Activated CD8-positive, alpha-beta T cell treated with anti-CD3 and anti-CD28 coated beads for 36 hours (primary cell): ENCODE results near the gene ITPR1. TPM values are rescaled to one million over a fixed set of nuclear protein-coding genes. Genes with fewer than 3 reads are reported as not detected.

Experiments
- ATAC-seq: fragments of 200-7000 bp; cut with Tn5 transposase; one replicate; pipeline ENCODE4 v1.10.0; 2021; ENCODE audit warnings: mild to moderate bottlenecking, moderate library complexity
- CTCF ChIA-PET: fragments of 350-600 bp; sonication (Branson Sonifier 250); formaldehyde crosslinking; loops from one replicate; lab custom pipeline; 2021; ENCODE audit warnings: antibody characterized with exemption; lab: Charles Lee
- POLR2A ChIA-PET: fragments of 350-600 bp; sonication (Branson Sonifier 250); formaldehyde crosslinking; loops from one replicate; lab custom pipeline; 2021; ENCODE audit warnings: antibody characterized with exemption; lab: Charles Lee
- DNase-seq: peaks from one replicate; pipeline ENCODE4 v3.0.0-alpha.2; 2020
- H3K27ac Mint-ChIP-seq: one replicate; pipeline ENCODE4 v1.8.0; 2021; ENCODE audit warnings: mild to moderate bottlenecking, mixed read lengths
- H3K27me3 Mint-ChIP-seq: one replicate; pipeline ENCODE4 v1.8.0; 2021; ENCODE audit warnings: mixed read lengths
- H3K36me3 Mint-ChIP-seq: one replicate; pipeline ENCODE4 v1.8.0; 2021; ENCODE audit warnings: low read depth, mixed read lengths
- H3K4me1 Mint-ChIP-seq: one replicate; pipeline ENCODE4 v1.8.0; 2021; ENCODE audit warnings: low read depth, mixed read lengths
- H3K4me3 Mint-ChIP-seq: one replicate; pipeline ENCODE4 v1.8.0; 2021; ENCODE audit warnings: mild to moderate bottlenecking, moderate library complexity, mixed read lengths
- H3K9me3 Mint-ChIP-seq: one replicate; pipeline ENCODE4 v1.8.0; 2021; ENCODE audit warnings: mixed read lengths
- intact Hi-C: fragments of 100-400 bp; cut with micrococcal nuclease; formaldehyde crosslinking; loops from one replicate; pipeline ENCODE4 v1.10.0; 2022
- total RNA-seq, 2 experiments: library from RNA; stranded (reverse); gene quantifications; one replicate each; pipeline ENCODE4 v1.2.3, GENCODE V29; 2021
- TF ChIP-seq, protein P1 (sequence below): fragments of 200-600 bp; IDR thresholded peaks from one replicate; pipeline ENCODE4 v1.8.0; 2022; ENCODE audit warnings: antibody characterized with exemption, mild to moderate bottlenecking

Gene ITPR1
- total RNA-seq, 2 experiments from 2014 or later, result 93.9 to 98.2 TPM

GRCh38 chr3:4629095-4630007 lies 136.2 kb downstream of the ITPR1 start:
- H3K27me3 Mint-ChIP-seq, result no peaks in the 10 kb centered on the region
- POLR2A ChIA-PET, result no interaction called here

DNA sequence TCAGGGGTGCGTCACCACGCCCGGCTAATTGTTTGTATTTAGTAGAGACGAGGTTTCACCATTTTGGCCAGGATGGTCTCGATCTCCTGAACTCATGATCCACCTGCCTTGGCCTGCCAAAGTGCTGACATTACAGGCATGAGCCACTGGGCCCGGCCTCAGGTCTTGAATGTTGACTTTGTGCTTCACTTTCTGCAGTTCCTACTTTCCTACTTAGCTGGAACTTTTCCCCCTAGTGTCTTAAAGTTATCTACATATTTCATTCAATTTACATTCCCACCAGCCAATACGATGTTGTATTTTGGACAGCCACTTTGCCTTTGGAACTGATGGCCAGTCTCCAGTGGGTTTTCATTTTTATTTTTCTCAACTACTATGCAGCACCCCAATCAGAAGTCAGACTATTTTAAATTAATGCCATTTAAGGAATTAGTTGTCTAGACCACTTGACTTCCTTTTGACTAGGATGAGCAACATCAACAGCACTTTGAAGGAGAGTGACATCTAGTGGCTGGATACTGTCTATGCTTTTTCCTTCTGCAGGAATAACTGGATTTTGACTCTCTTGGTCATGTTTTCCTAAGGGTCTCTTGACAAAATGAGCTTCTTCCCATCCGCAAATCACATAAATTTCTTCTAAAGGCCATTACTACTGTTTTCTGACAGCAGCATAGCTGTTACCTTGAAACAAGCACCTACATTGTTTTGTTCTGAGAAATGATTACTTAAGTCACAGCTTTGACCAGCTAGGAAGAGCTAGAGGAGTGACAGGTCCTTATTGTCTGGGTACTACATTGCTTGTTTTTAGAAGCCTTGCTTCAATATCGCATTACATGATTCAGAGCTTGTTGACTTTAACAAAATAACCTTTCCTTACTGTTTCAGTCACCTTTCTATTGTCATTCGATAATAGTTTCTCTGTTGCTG lies 140.2 kb downstream of the ITPR1 start:
- ChIA-PET POLR2A (interaction anchor here (0.7 to 1.2 kb wide), 4 partner anchors 40 to 283 kb away, joined by 3 to 5 read pairs (median 3); no protein-coding TSS in a partner anchor), CTCF (interaction anchor here (0.6 to 7.9 kb wide), 69 partner anchors 9 to 436 kb away, joined by 3 to 131 read pairs (median 4); partner anchors contain the start of genes ITPR1 and SUMF1)
- ATAC-seq, result peak; percentile 65

More at GRCh38 chr3:4629095-4630007, 136.2 kb downstream of the ITPR1 start:
- Mint-ChIP-seq H3K4me3 (no peak overlapping the region), H3K36me3 (no peaks in the 10 kb centered on the region), H3K9me3 (no peaks in the 10 kb centered on the region), H3K27ac (no peak overlapping the region), H3K4me1 (peaks cover 7% of the 10 kb centered on the region)
- DNase-seq (no peak), ATAC-seq (no peak)
- intact Hi-C loops, result no loop called here
- CTCF ChIA-PET, result interaction anchor here (1.3 to 7.9 kb wide), 4 partner anchors 13 to 278 kb away, joined by 3 to 131 read pairs (median 13); no protein-coding TSS in a partner anchor
- TF ChIP-seq, protein P1, sequence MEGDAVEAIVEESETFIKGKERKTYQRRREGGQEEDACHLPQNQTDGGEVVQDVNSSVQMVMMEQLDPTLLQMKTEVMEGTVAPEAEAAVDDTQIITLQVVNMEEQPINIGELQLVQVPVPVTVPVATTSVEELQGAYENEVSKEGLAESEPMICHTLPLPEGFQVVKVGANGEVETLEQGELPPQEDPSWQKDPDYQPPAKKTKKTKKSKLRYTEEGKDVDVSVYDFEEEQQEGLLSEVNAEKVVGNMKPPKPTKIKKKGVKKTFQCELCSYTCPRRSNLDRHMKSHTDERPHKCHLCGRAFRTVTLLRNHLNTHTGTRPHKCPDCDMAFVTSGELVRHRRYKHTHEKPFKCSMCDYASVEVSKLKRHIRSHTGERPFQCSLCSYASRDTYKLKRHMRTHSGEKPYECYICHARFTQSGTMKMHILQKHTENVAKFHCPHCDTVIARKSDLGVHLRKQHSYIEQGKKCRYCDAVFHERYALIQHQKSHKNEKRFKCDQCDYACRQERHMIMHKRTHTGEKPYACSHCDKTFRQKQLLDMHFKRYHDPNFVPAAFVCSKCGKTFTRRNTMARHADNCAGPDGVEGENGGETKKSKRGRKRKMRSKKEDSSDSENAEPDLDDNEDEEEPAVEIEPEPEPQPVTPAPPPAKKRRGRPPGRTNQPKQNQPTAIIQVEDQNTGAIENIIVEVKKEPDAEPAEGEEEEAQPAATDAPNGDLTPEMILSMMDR, result no peak

GRCh38 chr3:4634894-4635293 lies 141.7 kb downstream of the ITPR1 start:
- DNase-seq (no peak), ATAC-seq (no peak)
- no peaks in the 10 kb centered on the region for H3K9me3 Mint-ChIP-seq
- peaks cover 4% of the 10 kb centered on the region for H3K36me3 Mint-ChIP-seq
- peaks cover 7% of the 10 kb centered on the region for H3K4me1 Mint-ChIP-seq
- CTCF ChIA-PET, result interaction anchor here (1.4 to 7.9 kb wide), 3 partner anchors 20 to 289 kb away, joined by 5 to 131 read pairs (median 12); no protein-coding TSS in a partner anchor
- intact Hi-C loops, result no loop called here
- TF ChIP-seq, protein P1, result no peak
- no peaks in the 10 kb centered on the region for H3K27me3 Mint-ChIP-seq
- H3K27ac Mint-ChIP-seq, result no peak overlapping the region
- no peak overlapping the region for H3K4me3 Mint-ChIP-seq
- POLR2A ChIA-PET, result no interaction called here

More for the DNA sequence above, 140.2 kb downstream of the ITPR1 start:
- H3K9me3 Mint-ChIP-seq, result no peaks in the 10 kb centered on the region
- peak overlapping the region; percentile 36 for H3K27ac Mint-ChIP-seq
- TF ChIP-seq, protein P1, result peak; percentile 95
- H3K4me3 Mint-ChIP-seq, result no peak overlapping the region
- peaks cover 7% of the 10 kb centered on the region for H3K4me1 Mint-ChIP-seq
- H3K36me3 Mint-ChIP-seq, result no peaks in the 10 kb centered on the region
- intact Hi-C loops, result loop anchor here (1.0 kb wide), 2 partner anchors 114 to 282 kb away; no protein-coding TSS in a partner anchor
- no peak for DNase-seq
- H3K27me3 Mint-ChIP-seq, result no peaks in the 10 kb centered on the region

GRCh38 chr3:4637265-4637664 lies 144.1 kb downstream of the ITPR1 start:
- TF ChIP-seq, protein P1, result no peak
- Mint-ChIP-seq H3K36me3 (peaks cover 10% of the 10 kb centered on the region), H3K4me3 (no peak overlapping the region), H3K9me3 (no peaks in the 10 kb centered on the region), H3K27ac (no peak overlapping the region), H3K27me3 (no peaks in the 10 kb centered on the region), H3K4me1 (peaks cover 7% of the 10 kb centered on the region)
- DNase-seq, result no peak
- no peak for ATAC-seq
- intact Hi-C loops, result no loop called here
- ChIA-PET POLR2A (no interaction called here), CTCF (interaction anchor here (1.6 to 1.7 kb wide), 2 partner anchors 118 to 286 kb away, joined by 4 to 7 read pairs; no protein-coding TSS in a partner anchor)
